Measurements from ENCODE around the gene KMO.

The KMO gene

DNA sequence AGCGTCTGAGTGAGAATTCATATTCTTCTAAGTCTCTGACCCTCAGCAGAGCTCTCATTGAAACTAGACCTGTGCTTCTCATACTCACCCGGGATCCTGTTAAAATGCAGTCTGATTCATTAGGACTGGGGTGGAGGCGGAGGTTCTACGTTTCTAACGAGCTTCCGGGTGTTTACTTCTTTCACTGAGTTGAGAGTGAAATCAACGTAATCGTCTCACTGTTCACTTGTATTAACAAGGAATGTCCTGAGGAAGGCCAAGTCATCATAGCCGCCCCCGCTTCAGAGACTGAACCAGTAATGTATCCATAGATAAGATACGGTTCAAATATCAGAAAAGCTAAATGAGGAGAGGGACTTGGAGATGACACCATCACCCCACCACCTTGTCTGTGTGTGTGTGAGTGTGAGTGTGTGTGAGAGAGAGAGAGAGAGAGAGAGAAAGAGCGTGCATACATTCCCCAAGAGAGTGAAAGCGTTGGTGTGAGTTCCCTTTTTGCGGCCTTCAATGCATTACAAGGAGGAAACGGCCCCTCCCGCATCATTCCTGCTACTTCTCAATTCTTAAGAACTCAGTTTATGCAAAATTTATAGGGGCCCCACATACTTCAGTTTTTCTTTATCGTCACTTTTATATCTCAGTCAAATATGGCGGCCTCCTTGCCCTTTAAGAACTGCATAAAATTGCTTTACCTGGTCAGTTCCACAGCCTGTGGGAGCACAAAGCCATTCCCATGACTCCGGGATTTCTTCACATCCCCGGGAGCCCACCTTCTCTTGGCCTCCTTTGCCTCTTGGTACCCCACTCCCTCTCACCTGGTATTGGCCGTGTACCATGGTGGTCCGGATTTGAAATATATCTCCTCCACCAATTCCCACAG is 19.8 kb downstream of the KMO start:
- TF ChIP-seq, protein P1, sequence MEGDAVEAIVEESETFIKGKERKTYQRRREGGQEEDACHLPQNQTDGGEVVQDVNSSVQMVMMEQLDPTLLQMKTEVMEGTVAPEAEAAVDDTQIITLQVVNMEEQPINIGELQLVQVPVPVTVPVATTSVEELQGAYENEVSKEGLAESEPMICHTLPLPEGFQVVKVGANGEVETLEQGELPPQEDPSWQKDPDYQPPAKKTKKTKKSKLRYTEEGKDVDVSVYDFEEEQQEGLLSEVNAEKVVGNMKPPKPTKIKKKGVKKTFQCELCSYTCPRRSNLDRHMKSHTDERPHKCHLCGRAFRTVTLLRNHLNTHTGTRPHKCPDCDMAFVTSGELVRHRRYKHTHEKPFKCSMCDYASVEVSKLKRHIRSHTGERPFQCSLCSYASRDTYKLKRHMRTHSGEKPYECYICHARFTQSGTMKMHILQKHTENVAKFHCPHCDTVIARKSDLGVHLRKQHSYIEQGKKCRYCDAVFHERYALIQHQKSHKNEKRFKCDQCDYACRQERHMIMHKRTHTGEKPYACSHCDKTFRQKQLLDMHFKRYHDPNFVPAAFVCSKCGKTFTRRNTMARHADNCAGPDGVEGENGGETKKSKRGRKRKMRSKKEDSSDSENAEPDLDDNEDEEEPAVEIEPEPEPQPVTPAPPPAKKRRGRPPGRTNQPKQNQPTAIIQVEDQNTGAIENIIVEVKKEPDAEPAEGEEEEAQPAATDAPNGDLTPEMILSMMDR (IDR thresholded peaks at IDR 0.05; ENCODE audit: extremely low read depth, insufficient read depth, missing control alignments), result no peak
- in situ Hi-C loops (cut with MboI; ENCODE audit: low pct_unique_long_range_greater_than_20kb, low sequenced_read_pairs, unreplicated experiment), result no loop called here
- DNase-seq (ENCODE audit: low spot score), result peak; percentile 30

DNA sequence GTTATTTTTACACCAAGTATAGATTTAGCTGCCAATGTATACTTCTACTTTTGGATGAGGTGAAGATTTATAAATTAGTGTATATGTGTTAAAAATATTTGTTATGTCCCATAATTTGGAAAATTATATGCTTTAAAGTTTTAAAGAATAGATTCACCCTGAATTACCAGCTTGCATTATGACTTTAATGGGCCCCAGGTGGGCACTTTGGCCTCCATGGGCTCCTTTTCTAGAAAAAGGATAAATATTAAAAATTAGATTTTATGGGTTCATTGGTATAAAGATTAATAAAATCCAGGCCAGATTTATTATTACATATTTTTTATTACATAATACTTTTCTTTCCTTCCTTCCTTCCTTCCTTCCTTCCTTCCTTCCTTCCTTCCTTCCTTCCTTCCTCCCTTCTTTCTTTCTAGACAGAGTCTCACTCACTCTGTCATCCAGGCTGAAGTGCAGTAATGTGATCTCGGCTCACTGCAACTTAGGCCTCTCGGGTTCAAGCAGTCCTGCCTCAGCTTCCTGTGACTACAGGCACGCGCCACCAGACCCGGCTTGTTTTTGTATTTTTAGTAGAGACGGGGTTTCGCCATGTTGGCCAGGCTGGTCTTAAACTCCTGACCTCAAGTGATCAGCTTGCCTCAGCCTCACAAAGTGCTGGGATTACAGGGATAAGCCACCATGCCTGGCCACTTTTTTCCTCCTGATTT is 21.9 kb downstream of the KMO start:
- DNase-seq (ENCODE audit: low spot score), result no peak
- TF ChIP-seq, protein P1 (IDR thresholded peaks at IDR 0.05; ENCODE audit: extremely low read depth, insufficient read depth, missing control alignments), result no peak
- in situ Hi-C loops (cut with MboI; ENCODE audit: low pct_unique_long_range_greater_than_20kb, low sequenced_read_pairs, unreplicated experiment), result no loop called here

DNA sequence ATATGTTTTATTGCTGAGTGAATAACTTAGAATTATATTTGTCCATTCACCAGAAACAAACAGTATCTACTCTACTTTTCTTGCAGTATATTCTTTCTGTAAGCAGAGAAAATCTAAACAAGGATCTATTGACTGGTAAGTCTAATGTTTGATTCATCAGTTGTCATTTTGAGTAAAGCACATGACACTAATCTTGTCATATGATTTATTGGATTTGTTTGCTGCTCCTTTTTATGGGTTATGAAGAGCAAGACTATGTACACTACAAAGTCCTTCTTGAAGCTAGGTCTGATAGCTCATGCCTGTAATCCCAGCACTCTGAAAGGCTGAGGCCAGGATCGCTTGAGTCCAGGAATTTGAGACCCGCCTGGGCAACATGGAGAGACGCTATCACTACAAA is 23.3 kb downstream of the KMO start:
- TF ChIP-seq, protein P1 (IDR thresholded peaks at IDR 0.05; ENCODE audit: extremely low read depth, insufficient read depth, missing control alignments), result no peak
- in situ Hi-C loops (cut with MboI; ENCODE audit: low pct_unique_long_range_greater_than_20kb, low sequenced_read_pairs, unreplicated experiment), result no loop called here
- DNase-seq (ENCODE audit: low spot score), result no peak

DNA sequence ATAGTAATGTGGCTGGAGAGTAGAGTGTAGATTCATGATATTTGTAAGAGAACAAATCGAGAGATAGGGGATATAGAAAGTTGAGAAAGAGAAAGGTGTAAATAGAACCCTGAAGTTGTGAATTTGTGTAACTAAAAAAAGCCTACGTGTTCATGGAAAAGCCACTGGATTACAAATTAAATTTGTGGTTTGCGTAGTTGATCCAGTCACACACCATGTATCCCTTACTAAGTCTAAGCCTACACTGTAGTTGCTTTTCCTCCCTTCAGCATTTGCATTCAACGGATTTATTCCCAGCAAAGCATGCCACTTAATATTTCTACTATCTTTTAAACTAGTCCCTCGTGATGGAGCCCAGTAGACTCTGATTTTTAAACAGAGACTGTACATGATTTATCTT is 24.9 kb downstream of the KMO start:
- no peak for DNase-seq (ENCODE audit: low spot score)
- in situ Hi-C loops (cut with MboI; ENCODE audit: low pct_unique_long_range_greater_than_20kb, low sequenced_read_pairs, unreplicated experiment), result no loop called here
- TF ChIP-seq, protein P1 (IDR thresholded peaks at IDR 0.05; ENCODE audit: extremely low read depth, insufficient read depth, missing control alignments), result no peak

DNA sequence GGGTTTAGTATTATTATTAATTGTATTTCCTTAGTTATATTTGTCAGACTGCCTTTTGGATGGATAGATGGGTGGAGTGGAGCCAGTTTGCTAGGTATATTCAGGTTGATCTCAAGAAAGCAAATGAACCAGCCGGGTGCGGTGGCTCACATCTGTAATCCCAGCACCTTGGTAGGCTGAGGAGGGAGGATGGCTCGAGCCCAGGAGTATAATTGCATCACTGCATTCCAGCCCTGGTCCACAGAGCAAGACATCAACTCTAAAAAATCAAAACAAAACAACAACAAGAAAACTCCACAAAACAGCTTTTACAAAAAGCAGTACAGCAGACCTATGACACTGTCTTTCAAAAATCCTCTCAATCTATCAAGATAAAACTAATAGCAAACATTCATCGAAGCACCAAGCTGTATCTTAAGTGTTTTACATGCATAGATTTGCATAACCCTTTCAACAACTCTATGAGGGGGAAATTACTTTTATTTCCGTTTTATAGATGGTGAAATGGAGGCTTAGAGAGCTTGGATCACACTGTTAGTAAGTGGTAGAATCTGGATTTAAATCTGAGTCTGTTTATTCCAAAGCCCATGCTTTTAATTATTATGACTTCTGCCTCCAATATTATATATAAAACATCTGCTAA is 25.5 kb downstream of the KMO start:
- TF ChIP-seq, protein P1 (IDR thresholded peaks at IDR 0.05; ENCODE audit: extremely low read depth, insufficient read depth, missing control alignments), result no peak
- in situ Hi-C loops (cut with MboI; ENCODE audit: low pct_unique_long_range_greater_than_20kb, low sequenced_read_pairs, unreplicated experiment), result no loop called here
- no peak for DNase-seq (ENCODE audit: low spot score)

DNA sequence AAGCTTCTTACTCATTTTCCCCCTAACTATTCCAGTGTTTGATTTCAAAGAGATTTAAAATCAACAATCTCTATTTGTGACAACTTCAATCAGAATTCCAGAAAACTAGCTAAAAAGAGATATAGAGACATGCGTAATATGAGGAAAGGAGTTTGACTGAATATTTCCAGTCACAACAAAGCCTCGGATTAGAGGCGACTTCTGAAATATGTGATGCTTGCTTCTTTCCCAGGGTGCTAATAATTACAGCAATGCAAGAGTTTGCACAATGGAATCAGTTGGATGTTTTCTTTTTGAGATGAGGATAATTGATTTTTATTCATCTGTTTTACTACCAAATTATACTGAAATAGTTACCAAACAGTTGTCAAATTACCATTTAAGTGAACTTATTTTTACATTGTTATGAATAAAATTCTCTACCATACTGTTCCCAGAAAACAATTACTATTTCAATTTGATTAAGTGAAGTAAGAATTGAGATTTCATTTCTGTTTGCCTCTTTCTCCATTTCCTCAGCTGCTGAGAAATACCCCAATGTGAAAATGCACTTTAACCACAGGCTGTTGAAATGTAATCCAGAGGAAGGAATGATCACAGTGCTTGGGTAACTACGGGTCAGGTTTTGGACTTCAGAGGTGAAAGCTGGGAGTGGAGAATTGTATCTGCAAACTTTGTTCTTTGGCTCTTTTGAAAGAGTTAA is 28.1 kb downstream of the KMO start:
- in situ Hi-C loops (cut with MboI; ENCODE audit: low pct_unique_long_range_greater_than_20kb, low sequenced_read_pairs, unreplicated experiment), result no loop called here
- DNase-seq (ENCODE audit: low spot score), result no peak
- TF ChIP-seq, protein P1 (IDR thresholded peaks at IDR 0.05; ENCODE audit: extremely low read depth, insufficient read depth, missing control alignments), result no peak

Data from GM13977 (cell line).